HG03095 (cell line): Measurements from ENCODE around the gene CYP4F3.
"Not testable (repeated sequence)": the region's sequence is repeated elsewhere in the genome, so short reads cannot be mapped to it uniquely, and the experiment has no call there.

Experiments
- ATAC-seq: cut with Tn5 transposase; IDR thresholded peaks from one replicate; pipeline ENCODE4 v1.9.1; 2021; ENCODE audit warnings: moderate library complexity; ENCODE audit not compliant: unreplicated experiment

Gene CYP4F3

DNA sequence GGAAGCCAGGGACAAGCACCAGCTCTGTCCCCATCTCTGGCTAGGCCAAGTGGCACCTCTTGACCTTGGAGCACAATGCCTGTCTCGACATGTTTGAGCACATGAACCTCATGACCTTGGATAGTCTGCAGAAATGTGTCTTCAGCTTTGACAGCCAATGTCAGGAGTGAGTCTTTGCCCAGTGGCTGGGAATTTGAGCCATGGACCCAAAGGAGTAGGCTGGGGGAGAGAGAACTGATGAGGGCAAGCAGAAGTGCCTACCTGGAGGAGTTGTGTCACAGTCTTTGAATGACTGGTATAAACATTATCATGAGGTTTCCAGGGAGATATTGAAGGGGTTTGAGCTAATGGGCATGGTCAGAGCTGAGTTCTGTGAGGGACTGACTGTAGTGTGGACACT is 25.5 kb downstream of the CYP4F3 start:
- ATAC-seq = no peak

DNA sequence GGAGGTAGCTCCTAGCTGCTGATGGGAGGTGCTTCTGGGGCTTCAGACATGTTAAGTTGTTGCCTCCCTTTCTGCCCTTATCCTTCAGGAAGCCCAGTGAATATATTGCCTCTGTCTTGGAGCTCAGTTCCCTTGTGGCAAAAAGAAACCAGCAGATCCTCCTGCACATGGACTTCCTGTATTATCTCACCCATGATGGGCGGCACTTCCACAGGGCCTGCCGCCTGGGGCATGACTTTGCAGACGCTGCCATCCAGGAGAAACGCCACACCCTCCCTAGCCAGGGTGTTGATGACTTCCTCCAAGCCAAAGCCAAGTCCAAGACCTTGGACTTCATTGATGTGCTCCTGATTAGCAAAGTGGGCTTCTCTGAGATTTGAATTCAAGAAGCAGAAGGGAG is 26.2 kb downstream of the CYP4F3 start:
- no peak for ATAC-seq

DNA sequence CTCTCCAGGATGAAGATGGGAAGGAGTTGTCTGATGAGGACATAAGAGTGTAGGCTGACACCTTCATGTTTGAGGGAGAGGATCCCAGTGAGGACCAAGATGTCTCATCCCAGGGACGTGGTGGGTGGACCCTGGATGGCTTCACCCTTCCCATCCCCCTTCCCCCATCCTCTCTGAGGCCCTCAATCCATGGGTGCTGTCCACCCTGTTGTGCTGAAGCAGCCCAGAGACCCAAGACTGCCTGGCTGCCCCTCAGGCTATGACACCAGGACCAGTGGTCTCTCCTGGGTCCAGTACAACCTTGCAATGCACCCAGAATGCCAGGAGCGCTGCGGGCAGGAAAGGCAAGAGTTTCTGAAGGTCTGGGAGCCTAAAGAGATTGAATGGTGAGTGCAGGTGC is 28.7 kb downstream of the CYP4F3 start:
- no peak for ATAC-seq

DNA sequence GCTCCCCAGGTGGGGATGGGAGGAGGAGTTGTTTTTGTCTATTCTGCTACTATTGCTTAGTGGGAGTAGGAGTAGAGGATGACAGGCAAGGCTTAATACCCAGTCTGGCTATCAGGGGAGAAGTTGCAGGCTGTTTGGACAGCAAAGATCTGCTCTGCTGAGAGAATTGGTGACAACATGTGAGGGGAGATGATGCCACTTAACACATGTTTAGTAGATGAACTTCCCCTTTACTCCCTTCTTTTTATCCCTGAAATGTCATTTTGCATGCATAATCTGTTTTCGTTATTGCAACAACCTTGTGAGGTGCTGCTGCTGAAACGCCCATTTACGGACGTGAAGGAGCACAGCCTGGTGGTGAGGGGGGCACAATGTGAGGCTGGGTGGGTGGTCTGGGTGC is 29.2 kb downstream of the CYP4F3 start:
- no peak for ATAC-seq

DNA sequence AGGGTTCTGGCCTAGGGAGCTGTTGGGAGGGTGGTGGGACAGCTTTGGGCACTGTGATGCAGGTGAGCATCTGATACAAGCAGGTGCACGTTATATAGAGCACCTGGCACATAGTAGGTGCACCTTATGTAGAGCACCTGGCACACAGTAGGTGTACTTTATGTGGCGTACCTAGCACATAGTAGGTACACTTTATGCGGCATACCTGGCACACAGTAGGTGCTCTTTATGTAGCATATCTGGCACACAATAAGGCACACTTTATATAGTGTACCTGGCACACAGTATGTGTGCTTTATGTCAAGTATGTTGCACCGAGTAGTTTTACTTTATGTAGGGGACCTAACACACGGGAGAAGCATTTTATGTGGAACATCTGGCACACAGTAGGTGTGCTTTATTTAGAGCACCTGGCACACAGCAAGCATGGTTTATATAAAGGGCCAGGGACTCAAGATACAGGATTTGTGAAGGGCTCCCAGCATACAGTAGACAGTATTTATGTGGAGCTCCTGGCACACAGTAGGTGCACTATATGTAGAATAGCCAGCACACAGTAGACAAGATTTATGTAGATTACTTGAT is 30.6 kb downstream of the CYP4F3 start:
- no peak for ATAC-seq

DNA sequence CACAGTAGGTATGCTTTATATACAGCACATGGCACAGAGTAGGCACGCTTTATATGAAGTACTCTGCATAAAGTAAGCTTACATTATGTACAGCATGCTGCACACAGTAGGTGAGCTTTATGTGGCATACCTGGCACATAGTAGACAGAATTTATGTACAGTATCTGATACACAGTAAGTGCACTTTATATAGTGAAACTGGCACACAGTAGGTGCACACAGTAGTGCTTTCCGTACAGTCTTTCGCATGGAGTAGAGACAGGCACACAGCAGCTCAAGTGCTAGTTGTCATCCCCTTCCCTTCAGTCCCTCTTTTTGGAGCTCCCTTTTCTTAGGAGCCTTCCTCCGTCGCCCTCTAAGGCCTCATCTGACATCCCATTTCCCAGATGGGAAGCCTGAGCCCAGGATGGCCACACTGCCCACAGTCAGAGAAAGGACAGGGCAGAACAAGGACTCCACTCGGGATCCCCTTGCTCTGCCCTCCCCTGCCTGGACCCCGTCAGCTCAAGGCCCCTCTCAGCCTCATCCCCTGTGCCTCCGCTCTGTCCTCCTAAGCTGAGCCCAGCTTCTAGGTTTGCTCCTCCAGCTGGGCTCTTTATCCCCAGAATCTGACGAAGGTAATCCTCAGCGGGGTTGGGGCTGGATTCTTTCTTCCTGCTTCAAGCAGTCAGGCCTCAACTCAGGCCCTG is 31.3 kb downstream of the CYP4F3 start:
- no peak for ATAC-seq

DNA sequence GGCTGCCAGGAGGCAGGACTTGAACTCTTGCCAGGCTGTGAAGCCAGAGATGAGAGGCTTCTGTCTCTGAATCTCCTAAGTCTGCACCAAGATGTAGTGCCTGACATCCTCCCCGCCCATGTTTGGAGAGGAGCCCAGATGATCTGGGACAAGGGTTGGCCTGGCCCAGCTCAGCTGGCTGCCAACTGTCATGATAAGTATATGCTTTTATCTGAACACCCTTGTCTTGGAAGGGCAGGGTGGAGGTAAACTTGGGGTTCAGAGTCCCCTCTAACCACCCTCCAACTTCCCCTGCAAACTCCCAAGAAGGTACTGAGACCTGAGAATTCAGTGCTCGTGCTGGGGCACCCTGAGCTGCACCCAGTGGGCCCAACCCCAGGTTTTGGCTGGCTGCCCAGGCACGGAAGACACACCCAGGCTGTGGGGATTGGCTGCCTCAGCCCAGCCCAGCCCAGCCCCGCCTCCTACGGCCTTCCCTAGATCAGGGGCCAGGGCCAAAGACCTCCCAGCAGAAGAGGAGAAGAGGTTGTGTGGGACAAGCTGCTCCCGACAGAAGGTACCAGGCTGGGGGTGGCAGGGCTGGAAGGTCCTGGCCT is 32.0 kb downstream of the CYP4F3 start, which contains the start of gene CYP4F12:
CYP4F12 (plus strand) TSS at position 508 of the 596 bp plus-strand sequence. CDS start 443 bp downstream, outside the sequence.
- ATAC-seq = no peak

DNA sequence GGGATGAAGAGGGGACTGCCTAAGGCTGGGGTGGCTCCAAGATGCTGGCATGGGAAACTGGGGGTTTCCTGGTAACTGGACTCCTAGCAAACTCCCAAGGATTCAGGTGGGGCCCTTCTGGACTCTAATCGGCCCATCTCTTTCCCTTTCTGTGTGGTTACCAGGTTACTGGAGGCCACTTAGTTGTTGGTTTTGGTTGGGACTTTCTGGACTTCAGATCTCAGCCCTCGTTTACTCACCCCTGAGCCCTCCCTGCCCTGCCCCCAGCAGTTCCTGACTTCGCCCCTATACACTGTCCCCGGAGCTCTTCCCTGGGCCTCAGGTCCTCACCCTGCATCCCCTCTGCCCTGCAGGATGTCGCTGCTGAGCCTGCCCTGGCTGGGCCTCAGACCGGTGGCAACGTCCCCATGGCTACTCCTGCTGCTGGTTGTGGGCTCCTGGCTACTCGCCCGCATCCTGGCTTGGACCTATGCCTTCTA is 32.5 kb downstream of the CYP4F3 start:
- no peak for ATAC-seq

DNA sequence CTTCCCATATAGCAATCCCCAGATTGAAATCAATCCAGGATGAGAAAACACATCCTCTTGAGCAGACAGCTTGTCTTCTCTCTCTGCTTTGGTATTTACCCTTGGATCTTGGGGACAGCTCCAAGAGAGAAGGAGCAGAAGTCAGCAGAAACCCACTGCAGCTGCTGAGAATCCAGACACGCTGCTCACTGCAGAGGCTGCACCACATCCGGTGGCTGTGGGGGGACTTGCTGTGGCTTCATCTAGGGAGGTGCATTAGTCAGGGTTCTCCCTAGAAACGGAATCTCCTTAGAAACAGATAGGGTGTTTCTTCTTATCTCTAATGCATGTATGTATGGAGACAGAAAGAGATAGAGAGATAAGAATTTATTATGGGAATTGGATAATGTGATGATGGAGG is 34.9 kb downstream of the CYP4F3 start:
- ATAC-seq = no peak

DNA sequence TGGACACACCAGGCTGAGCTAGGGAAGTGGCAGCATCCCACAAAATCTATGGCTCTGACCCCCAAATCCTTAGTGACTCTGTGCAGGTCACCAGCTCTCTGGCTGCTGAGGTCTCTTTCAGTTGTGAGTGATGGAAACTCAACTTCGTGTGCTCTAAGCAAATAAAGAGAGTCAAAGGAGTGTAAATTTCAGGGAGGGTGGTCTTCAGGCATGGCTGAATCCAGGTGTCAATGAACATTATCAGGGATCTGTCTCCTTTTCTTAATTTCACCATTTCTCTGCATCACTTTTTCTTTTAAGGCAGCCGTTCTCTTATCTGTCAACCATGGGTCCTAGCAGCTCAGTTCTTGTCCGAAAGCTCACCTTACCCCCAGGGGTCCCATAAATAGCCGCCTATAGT is 38.4 kb downstream of the CYP4F3 start:
- no peak for ATAC-seq

DNA sequence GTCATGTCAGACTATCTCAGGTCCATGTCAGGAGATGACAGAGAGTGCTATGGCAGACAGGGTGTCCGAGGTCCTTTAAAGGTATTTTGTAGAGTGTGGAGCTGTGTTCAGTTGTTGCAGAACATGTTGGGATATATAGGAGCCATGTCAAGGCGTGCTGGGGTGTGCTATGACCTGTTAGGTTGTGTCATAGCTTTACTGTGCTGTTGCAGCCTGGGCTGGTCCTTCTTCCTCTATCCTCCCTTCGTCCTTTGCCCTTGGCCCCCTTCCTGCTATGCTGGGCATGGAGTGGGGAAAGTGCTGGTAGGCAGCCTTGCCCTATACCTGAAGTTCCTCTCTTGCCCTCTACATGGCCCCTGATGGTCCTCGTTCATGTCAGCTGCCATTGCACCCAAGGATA is 39.2 kb downstream of the CYP4F3 start:
- ATAC-seq = not testable (repeated sequence)

DNA sequence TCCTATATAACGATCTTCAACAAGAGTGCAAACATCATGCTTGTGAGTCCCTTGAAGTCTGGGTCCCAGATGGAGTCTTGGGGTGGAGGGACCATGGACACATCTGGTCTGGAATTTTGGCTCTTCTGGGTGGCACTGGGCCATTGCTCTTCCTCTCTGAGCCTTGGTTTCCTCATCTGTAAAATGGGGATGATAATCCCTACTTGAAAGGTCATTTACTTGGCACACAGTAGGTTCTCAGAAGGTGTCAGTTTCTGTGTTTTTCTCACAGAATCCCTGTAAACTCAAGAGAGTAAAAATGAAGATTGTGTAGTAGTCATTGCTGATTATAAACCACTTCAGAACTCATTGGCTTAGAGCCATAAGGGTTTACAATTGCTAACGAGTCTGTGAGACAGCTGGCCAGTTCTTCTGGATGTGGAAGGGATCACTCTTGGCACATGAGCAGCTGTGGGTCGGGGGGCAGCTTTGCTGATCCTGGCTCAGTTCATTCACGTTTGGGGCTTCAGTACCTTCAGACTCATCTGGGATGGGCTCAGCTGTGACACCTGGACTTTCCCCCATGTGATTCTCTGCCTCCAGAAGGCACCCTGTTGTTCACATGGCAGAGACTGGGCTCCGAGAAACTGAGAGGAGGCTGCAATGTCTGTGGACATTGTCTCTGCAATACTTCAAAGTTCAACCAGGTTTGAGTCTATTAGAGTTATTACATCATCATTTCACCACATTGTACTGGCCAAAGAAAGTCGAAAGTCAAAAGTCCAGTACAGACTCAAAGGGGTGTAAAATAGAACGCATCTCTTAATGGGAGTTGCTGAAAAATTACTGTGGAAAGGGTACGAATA is 40.0 kb downstream of the CYP4F3 start:
- ATAC-seq = no peak

DNA sequence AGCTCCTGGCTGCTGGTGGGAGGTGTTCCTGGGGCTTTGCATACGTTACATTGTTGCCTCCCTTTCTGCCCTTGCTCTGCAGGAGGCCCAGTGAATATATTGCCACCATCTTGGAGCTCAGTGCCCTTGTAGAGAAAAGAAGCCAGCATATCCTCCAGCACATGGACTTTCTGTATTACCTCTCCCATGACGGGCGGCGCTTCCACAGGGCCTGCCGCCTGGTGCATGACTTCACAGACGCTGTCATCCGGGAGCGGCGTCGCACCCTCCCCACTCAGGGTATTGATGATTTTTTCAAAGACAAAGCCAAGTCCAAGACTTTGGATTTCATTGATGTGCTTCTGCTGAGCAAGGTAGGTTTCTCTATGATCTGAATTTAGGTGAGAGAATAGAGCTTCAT is 42.7 kb downstream of the CYP4F3 start:
- ATAC-seq = no peak

DNA sequence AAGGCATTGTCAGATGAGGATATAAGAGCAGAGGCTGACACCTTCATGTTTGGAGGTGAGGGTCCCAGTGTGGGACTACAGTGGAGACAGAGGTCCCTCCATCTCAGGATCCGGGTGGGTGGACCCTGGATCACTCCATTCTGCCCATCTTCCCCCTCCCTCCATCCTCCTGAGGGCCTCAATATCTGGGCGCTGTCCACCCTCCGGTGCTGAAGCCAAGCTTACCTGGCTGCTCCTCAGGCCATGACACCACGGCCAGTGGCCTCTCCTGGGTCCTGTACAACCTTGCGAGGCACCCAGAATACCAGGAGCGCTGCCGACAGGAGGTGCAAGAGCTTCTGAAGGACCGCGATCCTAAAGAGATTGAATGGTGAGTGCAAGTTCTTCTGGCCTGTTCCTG is 44.1 kb downstream of the CYP4F3 start:
- ATAC-seq = no peak

DNA sequence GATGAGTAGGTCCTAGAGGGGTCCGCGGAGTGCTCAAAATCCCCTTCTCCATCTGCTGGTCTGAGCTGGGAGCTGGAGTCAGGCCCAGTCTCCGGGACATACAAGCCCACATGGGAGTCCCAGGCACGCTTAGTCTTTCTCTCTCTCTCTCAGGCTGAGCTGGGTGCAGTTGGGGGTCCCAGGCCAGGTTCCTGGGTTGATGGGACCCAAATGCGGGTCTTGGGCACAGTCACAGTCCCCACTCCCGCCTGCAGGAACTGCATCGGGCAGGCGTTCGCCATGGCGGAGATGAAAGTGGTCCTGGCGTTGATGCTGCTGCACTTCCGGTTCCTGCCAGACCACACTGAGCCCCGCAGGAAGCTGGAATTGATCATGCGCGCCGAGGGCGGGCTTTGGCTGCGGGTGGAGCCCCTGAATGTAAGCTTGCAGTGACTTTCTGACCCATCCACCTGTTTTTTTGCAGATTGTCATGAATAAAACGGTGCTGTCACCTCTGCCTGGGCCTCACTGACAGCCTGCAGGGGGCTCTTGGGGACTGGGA is 56.0 kb downstream of the CYP4F3 start:
- no peak for ATAC-seq

DNA sequence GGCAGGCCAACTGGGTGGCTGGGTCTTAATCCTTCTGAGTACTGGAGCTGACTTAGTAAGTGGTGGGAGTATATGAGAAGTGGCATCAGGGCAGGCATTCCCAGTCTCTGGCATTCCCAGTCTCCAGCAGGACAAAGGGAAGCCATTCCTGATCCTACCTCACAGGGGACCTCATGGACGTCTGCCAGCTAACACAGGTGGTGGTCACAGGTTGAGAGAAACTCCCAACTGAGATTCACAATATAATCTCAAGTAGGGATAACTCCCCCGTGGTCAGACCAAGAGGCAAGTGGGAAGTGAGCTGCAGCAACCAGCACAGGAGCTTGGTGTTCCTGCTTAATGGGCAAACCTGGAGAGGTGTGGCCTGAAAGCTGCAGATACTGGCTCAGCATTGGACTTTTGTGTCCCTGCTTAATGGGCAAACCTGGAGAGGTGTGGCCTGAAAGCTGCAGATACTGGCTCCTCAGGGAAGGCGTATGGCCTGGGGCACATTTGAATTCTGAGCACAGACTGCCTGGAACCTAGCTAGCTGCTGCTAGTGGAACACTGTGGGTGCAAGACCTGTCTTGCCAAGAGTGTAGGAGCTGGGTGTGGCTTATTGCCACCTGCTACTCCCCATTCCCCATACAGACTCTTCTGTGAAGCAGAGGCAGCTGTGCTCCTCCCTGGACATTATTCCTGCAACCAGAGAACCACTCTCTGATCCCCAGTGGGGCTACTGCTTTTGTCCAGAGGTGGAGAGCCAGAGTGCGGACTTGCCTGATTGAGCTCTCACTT is 61.2 kb downstream of the CYP4F3 start:
- no peak for ATAC-seq

DNA sequence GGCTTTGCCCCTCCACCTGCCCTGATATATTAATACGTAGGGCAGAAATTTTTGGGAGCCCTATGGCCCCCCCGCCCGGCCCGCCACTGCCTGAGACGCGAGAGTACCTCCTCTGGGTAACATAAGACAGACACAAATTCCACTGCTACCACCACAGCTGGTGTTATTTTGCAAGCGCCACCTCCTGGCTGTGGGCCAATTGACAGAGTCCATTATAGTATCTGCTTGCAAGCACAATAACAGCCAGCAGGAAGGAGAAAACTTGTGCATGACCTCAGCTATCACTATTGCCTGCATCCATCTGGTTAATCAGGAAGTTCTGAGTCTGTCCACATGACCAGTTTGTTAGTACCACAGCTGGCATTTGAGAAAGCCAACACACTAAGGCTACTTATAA is 61.8 kb downstream of the CYP4F3 start:
- ATAC-seq = no peak
